A673 (cell line): Measurements from ENCODE around the gene BSPH1.

Experiments used
- CTCF ChIP-seq: fragments of 300-800, 200-600 bp; sonication (generic); conservative IDR thresholded peaks from 2 replicates; pipeline ENCODE4 v1.5.1; 2017; ENCODE audit warnings: low read depth, mild to moderate bottlenecking, antibody characterized with exemption, low read length, moderate library complexity, mixed read lengths
- EZH2 ChIP-seq: fragments of 200-600 bp; sonication (generic); IDR thresholded peaks from 2 replicates; pipeline ENCODE4 v1.6.1; 2017; ENCODE audit warnings: borderline replicate concordance, low read depth, mild to moderate bottlenecking, mixed read lengths, antibody characterized with exemption, low read length; ENCODE audit not compliant: poor library complexity, severe bottlenecking

GRCh38 chr19:47996230-47996727, 4.3 kb upstream of the BSPH1 start:
- TF ChIP-seq CTCF, result no peak
- TF ChIP-seq EZH2, result no peak
